Mammary epithelial cell (primary cell): Measurements from ENCODE around the gene MED16.

Experiments used
- EZH2 ChIP-seq: IDR thresholded peaks from 2 replicates; pipeline ENCODE4 v1.6.1; 2012; ENCODE audit warnings: low read length, inconsistent platforms, borderline replicate concordance
- TF ChIP-seq, protein P1 (sequence below), 2 donors: IDR thresholded peaks in 1 of 2; conservative IDR thresholded peaks in 1 of 2; 2 replicates each; pipeline ENCODE4 v1.5.1; 2011 to 2012; ENCODE audit warnings: inconsistent platforms in 2 of 2, low read length in 2 of 2, mild to moderate bottlenecking in 2 of 2, control low read depth in 1 of 2, low read depth in 1 of 2; ENCODE audit not compliant: insufficient read depth in 1 of 2; ENCODE audit errors: extremely low read depth in 1 of 2

DNA sequence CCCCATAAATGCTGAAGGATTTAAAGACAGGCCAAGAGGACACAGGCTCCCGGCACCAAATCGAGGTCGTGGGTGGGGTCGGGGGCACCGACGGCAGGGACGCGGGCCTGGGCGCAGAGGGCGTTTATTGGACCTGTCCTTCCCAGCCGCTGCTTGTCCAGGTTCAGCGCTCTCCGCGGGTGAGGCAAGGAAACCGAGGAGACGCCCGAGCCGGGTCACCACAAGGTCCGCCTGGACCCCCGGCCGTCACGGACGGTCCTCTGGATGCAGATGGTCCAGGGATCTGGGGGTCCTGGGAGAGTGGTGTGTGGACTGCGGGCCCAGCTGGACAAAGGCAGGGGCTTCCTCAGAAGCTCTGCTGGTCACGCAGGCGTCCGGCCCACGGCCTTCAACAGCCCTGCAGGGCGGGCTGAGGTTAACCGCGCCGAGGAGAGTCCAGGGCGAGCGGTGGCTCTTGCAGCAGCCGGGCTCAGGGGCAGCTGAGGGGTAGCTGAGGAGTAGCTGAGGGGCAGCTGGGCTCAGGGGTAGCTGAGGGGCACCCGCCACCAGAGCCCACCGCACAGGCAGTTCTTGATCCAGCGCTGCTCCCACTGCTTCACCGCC, 25.0 kb downstream of the MED16 start:
- TF ChIP-seq, protein P1, sequence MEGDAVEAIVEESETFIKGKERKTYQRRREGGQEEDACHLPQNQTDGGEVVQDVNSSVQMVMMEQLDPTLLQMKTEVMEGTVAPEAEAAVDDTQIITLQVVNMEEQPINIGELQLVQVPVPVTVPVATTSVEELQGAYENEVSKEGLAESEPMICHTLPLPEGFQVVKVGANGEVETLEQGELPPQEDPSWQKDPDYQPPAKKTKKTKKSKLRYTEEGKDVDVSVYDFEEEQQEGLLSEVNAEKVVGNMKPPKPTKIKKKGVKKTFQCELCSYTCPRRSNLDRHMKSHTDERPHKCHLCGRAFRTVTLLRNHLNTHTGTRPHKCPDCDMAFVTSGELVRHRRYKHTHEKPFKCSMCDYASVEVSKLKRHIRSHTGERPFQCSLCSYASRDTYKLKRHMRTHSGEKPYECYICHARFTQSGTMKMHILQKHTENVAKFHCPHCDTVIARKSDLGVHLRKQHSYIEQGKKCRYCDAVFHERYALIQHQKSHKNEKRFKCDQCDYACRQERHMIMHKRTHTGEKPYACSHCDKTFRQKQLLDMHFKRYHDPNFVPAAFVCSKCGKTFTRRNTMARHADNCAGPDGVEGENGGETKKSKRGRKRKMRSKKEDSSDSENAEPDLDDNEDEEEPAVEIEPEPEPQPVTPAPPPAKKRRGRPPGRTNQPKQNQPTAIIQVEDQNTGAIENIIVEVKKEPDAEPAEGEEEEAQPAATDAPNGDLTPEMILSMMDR (conservative IDR thresholded peaks at IDR 0.05 in 1 of 2, IDR thresholded peaks at IDR 0.05 in 1 of 2; ENCODE audit: extremely low read depth in 1 of 2, insufficient read depth in 1 of 2, low read depth in 1 of 2, low read length in 2 of 2) = no peak
- TF ChIP-seq EZH2 = no peak
